ENCODE data around the gene PCMT1.

Gene PCMT1

DNA sequence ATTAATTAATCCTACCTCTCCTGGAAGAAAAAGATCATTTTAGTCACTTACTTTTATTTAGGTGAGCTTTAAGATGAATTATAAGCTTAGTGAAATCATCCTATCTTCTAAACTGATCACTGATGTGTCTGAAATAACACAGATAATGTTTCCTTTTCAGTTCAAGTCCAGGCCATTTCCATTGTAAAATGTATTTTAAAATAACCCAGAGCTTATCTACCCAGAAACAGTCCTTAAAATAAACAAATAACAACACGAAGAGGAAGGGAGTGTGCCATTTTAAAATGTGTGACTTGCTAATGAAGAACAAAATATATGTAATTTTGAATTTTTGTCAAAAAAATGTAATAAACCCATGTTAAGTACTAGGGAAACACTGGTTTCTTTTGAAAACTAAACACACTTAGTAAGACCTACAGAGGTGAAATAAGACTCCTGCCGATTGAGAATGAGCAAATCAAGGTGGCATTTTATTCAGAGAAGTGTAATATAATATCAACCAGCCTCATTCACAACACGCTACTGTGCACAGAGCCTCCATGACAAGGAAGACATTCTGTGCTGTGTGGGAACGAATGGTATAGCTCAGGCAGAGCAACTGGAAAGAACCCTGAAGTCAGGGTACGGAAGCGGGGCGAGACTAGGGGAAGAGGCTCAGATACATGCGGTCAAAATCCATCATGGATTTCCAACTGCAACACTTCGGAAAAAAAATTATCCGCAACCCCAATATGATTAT lies 106.9 kb downstream of the PCMT1 start:
- no peak for DNase-seq

DNA sequence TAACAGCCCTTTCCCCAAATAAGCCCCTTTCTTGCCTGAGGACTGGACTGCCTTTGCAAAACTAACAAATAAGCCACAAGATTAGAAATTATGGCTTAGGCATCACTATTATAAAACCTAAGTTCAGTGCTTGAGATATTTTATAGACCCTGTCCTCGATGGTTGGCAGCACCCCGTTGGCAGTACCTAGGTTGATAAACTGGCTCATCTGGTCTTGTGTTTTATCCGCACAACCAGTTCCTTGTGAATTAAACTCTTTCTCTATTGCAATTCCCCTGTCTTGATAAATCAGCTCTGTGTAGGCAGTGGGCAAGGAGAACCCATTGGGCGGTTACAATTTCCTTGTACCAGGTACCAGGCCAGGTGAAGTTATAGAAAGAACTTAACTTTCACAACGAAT lies 108.0 kb downstream of the PCMT1 start:
- DNase-seq: no peak

DNA sequence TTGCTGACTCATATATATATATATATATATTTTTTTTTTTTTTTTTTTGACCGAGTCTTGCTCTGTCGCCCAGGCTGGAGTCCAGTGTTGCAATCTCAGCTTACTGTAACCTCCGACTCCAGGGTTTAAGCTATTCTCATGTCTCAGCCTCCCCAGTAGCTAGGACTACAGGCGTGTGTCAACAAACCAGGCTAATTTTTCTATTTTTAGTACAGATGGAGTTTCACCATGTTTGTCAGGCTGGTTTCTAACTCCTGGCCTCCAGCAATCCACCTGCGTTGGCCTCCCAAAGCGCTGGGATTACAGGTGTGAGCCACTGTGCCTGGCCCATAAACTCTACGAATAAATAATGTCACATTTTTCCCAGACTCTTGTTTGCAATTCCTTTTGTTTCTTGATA lies 109.8 kb downstream of the PCMT1 start:
- no peak for DNase-seq

DNA sequence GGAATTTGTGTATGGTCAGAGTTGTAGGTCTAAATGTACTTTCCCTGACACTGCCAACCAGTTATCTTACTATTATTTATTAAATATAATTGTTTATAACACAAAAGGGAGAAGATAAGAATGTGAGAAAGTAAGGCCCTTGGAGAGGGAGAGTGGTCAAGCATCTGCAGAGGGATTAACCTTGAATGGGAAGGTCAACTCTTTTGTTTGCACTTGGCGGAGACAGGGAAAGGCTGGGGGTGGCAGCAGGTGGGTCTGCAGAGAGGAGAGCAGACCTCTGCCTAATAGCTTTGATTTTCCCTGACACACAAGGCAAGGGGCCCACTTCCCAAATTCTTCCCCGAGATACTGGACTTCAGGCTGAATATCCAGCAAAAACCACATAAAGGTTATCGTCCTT lies 110.4 kb downstream of the PCMT1 start:
- DNase-seq: no peak

DNA sequence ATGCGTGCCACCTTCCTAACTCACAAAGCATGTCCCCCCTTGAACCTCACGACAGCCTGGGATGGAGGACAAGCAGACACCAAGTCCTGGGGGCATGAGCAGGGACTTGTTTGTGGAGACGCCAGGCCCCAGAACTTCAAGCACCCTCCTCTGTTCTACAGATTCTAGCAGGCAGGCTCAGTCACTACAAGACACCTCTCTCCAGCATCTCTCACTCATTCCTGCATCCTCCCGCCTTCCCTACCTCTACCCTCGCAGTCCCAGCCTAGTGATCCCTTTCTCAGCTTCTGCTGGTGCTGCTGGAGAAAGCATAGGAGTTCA lies 110.9 kb downstream of the PCMT1 start:
- no peak for DNase-seq

Measured in hematopoietic multipotent progenitor cell treated with erythropoietin and hydrocortisone succinate and interleukin-3 and kit ligand, for 6 days (in vitro differentiated cells).